Cardiac muscle cell (in vitro differentiated cells and primary cell): Measurements from ENCODE around the gene FFAR4. TPM values are rescaled to one million over a fixed set of nuclear protein-coding genes. Genes with fewer than 3 reads are reported as not detected.
A peak's percentile ranks its signal among the peaks of the same experiment; 100 is the strongest.

Experiments used
- DNase-seq, 2 donors: peaks; one replicate each; pipeline versions ENCODE4 v3.0.0 to v3.0.0-alpha.2; 2010 to 2017; ENCODE audit warnings: low read depth in 1 of 2, low spot score in 1 of 2
- H3K27ac ChIP-seq: fragments of 200-600 bp; sonication (generic); 2 replicates; pipeline ENCODE4 v1.5.1; 2016
- H3K27me3 ChIP-seq: fragments of 200-600 bp; sonication (generic); 2 replicates; pipeline ENCODE4 v1.6.0; 2016; ENCODE audit warnings: control low read depth
- H3K36me3 ChIP-seq: fragments of 200-600 bp; sonication (generic); 2 replicates; pipeline ENCODE4 v1.5.1; 2016; ENCODE audit warnings: control low read depth
- H3K4me1 ChIP-seq: fragments of 200-600 bp; sonication (generic); 2 replicates; pipeline ENCODE4 v1.8.1; 2017; ENCODE audit warnings: low read depth, mild to moderate bottlenecking, mixed run types
- H3K4me3 ChIP-seq: fragments of 200-600 bp; sonication (generic); 2 replicates; pipeline ENCODE4 v1.5.1; 2016; ENCODE audit warnings: mild to moderate bottlenecking
- H3K9me3 ChIP-seq: fragments of 200-600 bp; sonication (generic); 2 replicates; pipeline ENCODE4 v1.5.1; 2017; ENCODE audit warnings: low read depth, mild to moderate bottlenecking, control low read depth
- CTCF ChIP-seq: IDR thresholded peaks from 2 replicates; pipeline ENCODE4 v1.5.1; 2012; ENCODE audit warnings: low read depth, mild to moderate bottlenecking, low read length
- polyA plus RNA-seq: library from polyadenylated mRNA; unstranded; fragments of >200 nt; fragmentation: Nextera tagmentation; extraction: Ambion mirVana; gene quantifications from 2 replicates; pipeline ENCODE4 v1.2.1, GENCODE V29; 2016
- total RNA-seq: library from RNA; depleted of rRNA; stranded (reverse); fragments of >200 nt; gene quantifications from 2 replicates; pipeline ENCODE4 v1.2.3, GENCODE V29; 2016

FFAR4 gene
- total and polyA plus RNA-seq, 2 experiments from 2014 or later = not detected

- H3K9me3 ChIP-seq = no peaks in the 10 kb centered on the region
- no peak overlapping the region for H3K4me3 ChIP-seq
- H3K27ac ChIP-seq = no peak overlapping the region
- no peaks in the 10 kb centered on the region for H3K27me3 ChIP-seq
- no peaks in the 10 kb centered on the region for H3K4me1 ChIP-seq
- TF ChIP-seq CTCF = no peak
- DNase-seq = no peak
- H3K36me3 ChIP-seq = no peaks in the 10 kb centered on the region
Measured at GRCh38 chr10:93553482-93554315, 12.8 kb upstream of the FFAR4 start.

- H3K27ac ChIP-seq = no peak overlapping the region
Measured at GRCh38 chr10:93554316-93554663, 12.2 kb upstream of the FFAR4 start.

GRCh38 chr10:93554760-93555432 lies 11.6 kb upstream of the FFAR4 start:
- H3K4me1 ChIP-seq = no peaks in the 10 kb centered on the region
- DNase-seq = peak; percentile 86 to 89
- H3K27ac ChIP-seq = no peak overlapping the region
- no peaks in the 10 kb centered on the region for H3K27me3 ChIP-seq
- no peak overlapping the region for H3K4me3 ChIP-seq
- H3K9me3 ChIP-seq = no peaks in the 10 kb centered on the region
- no peaks in the 10 kb centered on the region for H3K36me3 ChIP-seq
- peak; percentile 90 for TF ChIP-seq CTCF

More at GRCh38 chr10:93554316-93554663, 12.2 kb upstream of the FFAR4 start:
- Histone ChIP-seq H3K9me3 (no peaks in the 10 kb centered on the region), H3K36me3 (no peaks in the 10 kb centered on the region), H3K4me1 (no peaks in the 10 kb centered on the region), H3K27me3 (no peaks in the 10 kb centered on the region), H3K4me3 (no peak overlapping the region)
- TF ChIP-seq CTCF = no peak
- DNase-seq = no peak

- no peak overlapping the region for H3K4me3 ChIP-seq
- H3K9me3 ChIP-seq = no peaks in the 10 kb centered on the region
- H3K4me1 ChIP-seq = no peaks in the 10 kb centered on the region
- no peak overlapping the region for H3K27ac ChIP-seq
- no peaks in the 10 kb centered on the region for H3K36me3 ChIP-seq
- no peak for TF ChIP-seq CTCF
- DNase-seq = no peak
- H3K27me3 ChIP-seq = peaks cover 30% of the 10 kb centered on the region
Measured at GRCh38 chr10:93559490-93559889, 7.0 kb upstream of the FFAR4 start.

- H3K27ac ChIP-seq = no peak overlapping the region
- no peak for DNase-seq
- no peaks in the 10 kb centered on the region for H3K4me1 ChIP-seq
- H3K36me3 ChIP-seq = no peaks in the 10 kb centered on the region
- no peak overlapping the region for H3K4me3 ChIP-seq
- H3K27me3 ChIP-seq = peaks cover 40% of the 10 kb centered on the region
- no peak for TF ChIP-seq CTCF
- no peaks in the 10 kb centered on the region for H3K9me3 ChIP-seq
Measured at GRCh38 chr10:93560541-93560940, 5.9 kb upstream of the FFAR4 start.
